HG03457 (cell line): Measurements from ENCODE around the gene BOLA3.
"Not testable (repeated sequence)": the region's sequence is repeated elsewhere in the genome, so short reads cannot be mapped to it uniquely, and the experiment has no call there.

ENCODE experiments used
- ATAC-seq: cut with Tn5 transposase; IDR thresholded peaks from one replicate; pipeline ENCODE4 v1.9.1; 2021; ENCODE audit warnings: moderate number of reproducible peaks; ENCODE audit not compliant: unreplicated experiment

Gene BOLA3

GRCh38 chr2:74147727-74148456, at the start of gene BOLA3:
Gene BOLA3 (minus strand): TSS chr2:74147912. CDS start chr2:74147874, 38 bp downstream.
- peak; percentile 76 for ATAC-seq

GRCh38 chr2:74197049-74197448, 49.3 kb upstream of the BOLA3 start:
- no peak for ATAC-seq

GRCh38 chr2:74194799-74195198, 47.1 kb upstream of the BOLA3 start:
- ATAC-seq, result no peak

GRCh38 chr2:74191596-74192380, 44.1 kb upstream of the BOLA3 start:
- ATAC-seq, result no peak

- ATAC-seq, result no peak
These were observed 41.0 kb upstream of the BOLA3 start for GRCh38 chr2:74188696-74189095.

GRCh38 chr2:74188018-74188601, 40.4 kb upstream of the BOLA3 start:
- ATAC-seq, result no peak

- not testable (repeated sequence) for ATAC-seq
These were observed 39.0 kb upstream of the BOLA3 start for GRCh38 chr2:74186706-74187105.

GRCh38 chr2:74186038-74186437, 38.3 kb upstream of the BOLA3 start:
- ATAC-seq, result peak; percentile 58

GRCh38 chr2:74183878-74184277, 36.2 kb upstream of the BOLA3 start:
- no peak for ATAC-seq

- peak; percentile 30 for ATAC-seq
These were observed 34.0 kb upstream of the BOLA3 start for GRCh38 chr2:74181739-74182138.

- peak; percentile 15 for ATAC-seq
These were observed 31.6 kb upstream of the BOLA3 start for GRCh38 chr2:74179063-74179865.

GRCh38 chr2:74178211-74179062, 30.7 kb upstream of the BOLA3 start, which contains the start of gene MOB1A:
Gene MOB1A (minus strand): TSS chr2:74178879. CDS start chr2:74178674, 205 bp downstream.
- ATAC-seq, result peak; percentile 60

GRCh38 chr2:74177696-74178095, 30.0 kb upstream of the BOLA3 start:
- ATAC-seq, result no peak

GRCh38 chr2:74174909-74175308, 27.2 kb upstream of the BOLA3 start:
- ATAC-seq, result no peak

- no peak for ATAC-seq
These were observed 21.0 kb upstream of the BOLA3 start for GRCh38 chr2:74168739-74169138.

- ATAC-seq, result no peak
These were observed 17.0 kb upstream of the BOLA3 start for GRCh38 chr2:74164761-74165160.

GRCh38 chr2:74162951-74163350, 15.2 kb upstream of the BOLA3 start:
- ATAC-seq, result no peak

GRCh38 chr2:74155830-74156229, 8.1 kb upstream of the BOLA3 start:
- ATAC-seq, result no peak

GRCh38 chr2:74152954-74153353, 5.2 kb upstream of the BOLA3 start:
- no peak for ATAC-seq
